PC-3 (cell line): ENCODE data around the gene DNAAF5.

ENCODE experiments used
- CTCF ChIP-seq: fragments of 300-600 bp; sonication (generic); conservative IDR thresholded peaks from 2 replicates; pipeline ENCODE4 v1.5.1; 2017; ENCODE audit warnings: antibody characterized with exemption, low read depth, mild to moderate bottlenecking, low read length
- EZH2 ChIP-seq: fragments of 300-600 bp; sonication (generic); IDR thresholded peaks from one replicate; pipeline ENCODE4 v1.6.1; 2017; ENCODE audit warnings: antibody characterized with exemption, mild to moderate bottlenecking, low read length; ENCODE audit not compliant: unreplicated experiment

GRCh38 chr7:729140-730000, 2.9 kb downstream of the DNAAF5 start:
- TF ChIP-seq EZH2 (no peak), CTCF (no peak)
